ENCODE results near the gene EXOSC6.
"Not testable (repeated sequence)": the region's sequence is repeated elsewhere in the genome, so short reads cannot be mapped to it uniquely, and the experiment has no call there.

EXOSC6 gene

DNA sequence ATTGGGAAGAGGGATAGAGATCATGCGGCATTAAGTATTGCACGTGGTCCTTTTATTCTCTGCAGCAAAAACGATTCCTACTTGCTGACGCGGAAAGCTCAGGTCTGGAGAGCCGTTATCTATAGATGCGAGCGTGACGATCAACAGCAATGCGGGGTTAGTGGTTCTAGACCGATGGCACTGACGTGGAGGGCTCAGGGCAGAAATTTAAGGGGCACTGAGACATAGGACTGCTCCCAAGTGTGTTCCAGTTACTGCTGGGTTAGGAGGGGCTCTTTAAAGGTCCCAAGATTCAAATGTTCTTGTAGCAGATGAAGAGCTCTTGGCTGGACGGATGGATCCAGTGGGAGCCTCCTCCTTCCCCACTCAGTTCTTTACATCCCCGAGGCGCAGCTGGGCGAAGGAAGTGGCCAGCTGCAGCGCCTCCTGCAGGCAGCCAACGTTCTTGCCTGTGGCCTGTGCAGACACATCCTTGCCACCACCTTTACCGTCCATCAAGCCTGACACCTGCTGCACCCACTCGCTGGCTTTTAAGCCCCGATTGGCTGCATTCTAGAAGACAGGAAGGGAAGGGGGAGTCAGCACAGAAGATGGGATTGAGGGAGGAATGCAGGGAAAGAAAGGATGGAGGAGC, 732 bp upstream of the EXOSC6 start:
- TF ChIP-seq, protein P1, sequence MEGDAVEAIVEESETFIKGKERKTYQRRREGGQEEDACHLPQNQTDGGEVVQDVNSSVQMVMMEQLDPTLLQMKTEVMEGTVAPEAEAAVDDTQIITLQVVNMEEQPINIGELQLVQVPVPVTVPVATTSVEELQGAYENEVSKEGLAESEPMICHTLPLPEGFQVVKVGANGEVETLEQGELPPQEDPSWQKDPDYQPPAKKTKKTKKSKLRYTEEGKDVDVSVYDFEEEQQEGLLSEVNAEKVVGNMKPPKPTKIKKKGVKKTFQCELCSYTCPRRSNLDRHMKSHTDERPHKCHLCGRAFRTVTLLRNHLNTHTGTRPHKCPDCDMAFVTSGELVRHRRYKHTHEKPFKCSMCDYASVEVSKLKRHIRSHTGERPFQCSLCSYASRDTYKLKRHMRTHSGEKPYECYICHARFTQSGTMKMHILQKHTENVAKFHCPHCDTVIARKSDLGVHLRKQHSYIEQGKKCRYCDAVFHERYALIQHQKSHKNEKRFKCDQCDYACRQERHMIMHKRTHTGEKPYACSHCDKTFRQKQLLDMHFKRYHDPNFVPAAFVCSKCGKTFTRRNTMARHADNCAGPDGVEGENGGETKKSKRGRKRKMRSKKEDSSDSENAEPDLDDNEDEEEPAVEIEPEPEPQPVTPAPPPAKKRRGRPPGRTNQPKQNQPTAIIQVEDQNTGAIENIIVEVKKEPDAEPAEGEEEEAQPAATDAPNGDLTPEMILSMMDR (IDR thresholded peaks at IDR 0.05; ENCODE audit: low read depth, low read length) = peak; percentile 52
- no peak for DNase-seq (ENCODE audit: extremely low read depth, low read depth)

- no peak for DNase-seq (ENCODE audit: extremely low read depth, low read depth)
- TF ChIP-seq, protein P1 (IDR thresholded peaks at IDR 0.05; ENCODE audit: low read depth, low read length) = no peak
Observed at GRCh38 chr16:70250748-70251628, 752 bp downstream of the EXOSC6 start.

DNA sequence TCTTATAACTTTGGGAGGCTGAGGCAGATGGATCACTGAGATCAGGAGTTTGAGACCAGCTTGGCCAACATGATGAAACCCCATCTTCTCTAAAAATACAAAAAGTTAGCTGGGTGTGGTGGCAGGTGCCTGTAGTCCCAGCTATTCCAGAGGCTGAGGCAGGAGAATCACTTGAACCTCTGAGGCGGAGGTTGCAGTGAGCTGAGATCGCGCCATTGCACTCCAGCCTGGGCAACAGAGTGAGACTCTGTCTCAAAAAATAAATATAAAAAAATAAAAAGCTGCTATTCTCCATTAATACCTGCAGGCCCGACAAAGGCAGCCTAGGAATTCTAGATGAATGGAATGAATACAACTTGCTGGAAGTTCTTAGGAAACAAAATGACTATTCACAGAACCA, 2.0 kb downstream of the EXOSC6 start:
- not testable (repeated sequence) for DNase-seq (ENCODE audit: extremely low read depth, low read depth)

DNA sequence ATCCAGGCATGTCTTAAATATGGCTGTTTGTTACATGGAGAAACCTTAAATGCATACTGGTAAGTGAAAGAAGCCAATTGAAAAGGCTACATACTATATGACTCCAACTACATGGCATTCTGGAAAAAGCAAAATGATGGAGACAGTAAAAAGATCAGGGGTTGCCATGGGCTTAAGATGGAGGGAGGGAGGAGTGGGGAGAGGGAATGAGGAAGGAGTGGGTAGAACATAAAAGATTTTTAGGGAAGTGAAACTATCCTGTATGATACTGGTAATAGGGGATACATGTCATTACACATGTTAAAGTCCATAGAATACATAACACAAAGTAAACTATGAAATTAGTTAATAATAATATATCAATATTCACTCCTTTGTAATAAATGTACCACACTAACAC, 13.0 kb downstream of the EXOSC6 start:
- DNase-seq (ENCODE audit: extremely low read depth, low read depth) = not testable (repeated sequence)

- DNase-seq (ENCODE audit: extremely low read depth, low read depth) = not testable (repeated sequence)
Observed at GRCh38 chr16:70231831-70232230, 19.9 kb downstream of the EXOSC6 start.

DNA sequence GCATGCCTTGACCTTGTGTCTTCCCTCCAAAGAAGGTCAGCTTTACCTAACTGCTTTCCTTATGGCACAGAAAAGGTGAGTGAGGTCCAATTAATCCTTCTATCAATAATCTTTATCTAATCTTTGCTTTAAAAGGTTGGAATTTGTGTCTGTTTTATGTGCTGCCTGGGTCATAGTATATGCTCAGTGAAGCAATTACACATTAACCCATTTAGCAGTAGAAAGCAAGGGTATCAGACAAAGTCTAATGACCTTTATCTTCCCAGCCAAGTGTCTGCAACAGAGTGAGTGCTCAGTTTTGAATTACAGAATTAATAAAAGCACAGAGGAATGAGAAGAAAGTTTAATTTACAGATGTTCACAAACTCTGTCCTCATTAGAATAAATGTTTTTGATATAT, 25.7 kb downstream of the EXOSC6 start:
- DNase-seq (ENCODE audit: extremely low read depth, low read depth) = not testable (repeated sequence)

DNA sequence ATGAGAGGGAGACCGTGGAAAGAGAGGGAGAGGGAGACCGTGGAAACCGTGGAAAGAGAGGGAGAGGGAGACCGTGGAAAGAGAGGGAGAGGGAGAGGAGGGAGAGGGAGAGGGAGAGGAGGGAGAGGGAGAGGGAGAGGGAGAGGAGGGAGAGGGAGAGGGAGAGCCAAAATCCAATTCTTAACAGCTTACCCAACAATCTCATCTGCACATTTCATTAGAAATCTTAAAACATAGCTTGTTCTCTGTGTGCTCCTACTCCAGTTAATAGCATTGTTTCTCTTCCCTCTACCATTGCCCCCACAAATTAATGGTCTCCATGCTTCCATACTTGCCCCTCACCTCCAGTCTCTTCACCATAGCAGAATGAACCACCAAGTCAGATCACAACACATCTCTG, 26.3 kb downstream of the EXOSC6 start:
- not testable (repeated sequence) for DNase-seq (ENCODE audit: extremely low read depth, low read depth)

- DNase-seq (ENCODE audit: extremely low read depth, low read depth) = not testable (repeated sequence)
Observed at GRCh38 chr16:70224645-70225044, 27.1 kb downstream of the EXOSC6 start.

DNA sequence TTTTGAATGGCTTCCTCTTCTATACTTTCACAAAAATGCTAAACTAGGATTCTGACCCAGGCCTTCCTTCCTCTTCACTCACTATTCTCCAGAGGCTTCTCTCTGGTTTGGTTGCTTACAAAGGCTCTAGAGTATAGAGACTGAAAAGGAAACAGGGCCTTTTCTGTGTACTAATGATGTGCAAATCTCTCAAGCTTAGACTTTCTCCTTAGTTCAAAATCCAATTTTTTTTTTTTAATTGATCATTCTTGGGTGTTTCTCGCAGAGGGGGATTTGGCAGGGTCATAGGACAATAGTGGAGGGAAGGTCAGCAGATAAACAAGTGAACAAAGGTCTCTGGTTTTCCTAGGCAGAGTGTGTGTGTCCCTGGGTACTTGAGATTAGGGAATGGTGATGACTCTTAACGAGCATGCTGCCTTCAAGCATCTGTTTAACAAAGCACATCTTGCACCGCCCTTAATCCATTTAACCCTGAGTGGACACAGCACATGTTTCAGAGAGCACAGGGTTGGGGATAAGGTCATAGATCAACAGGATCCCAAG, 27.7 kb downstream of the EXOSC6 start:
- DNase-seq (ENCODE audit: extremely low read depth, low read depth) = not testable (repeated sequence)

DNA sequence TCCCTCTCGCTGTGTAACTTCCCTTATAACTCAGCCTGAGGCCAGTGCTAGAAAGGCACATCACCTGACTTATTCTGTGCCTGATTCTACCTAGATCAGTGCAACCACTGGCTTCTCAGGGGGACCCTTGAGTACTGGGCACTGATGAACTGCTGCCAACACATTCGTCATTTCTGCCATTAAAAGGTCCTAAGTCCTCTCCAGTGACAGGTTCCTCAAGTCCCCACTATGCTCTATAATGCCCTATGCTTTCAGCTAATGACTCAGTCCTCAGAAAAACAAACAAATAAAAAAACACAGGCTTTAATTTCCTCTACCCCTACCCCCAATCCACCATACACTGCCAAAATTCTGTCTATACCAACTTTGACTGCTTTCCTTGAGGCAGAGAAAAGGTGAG, 28.5 kb downstream of the EXOSC6 start:
- DNase-seq (ENCODE audit: extremely low read depth, low read depth) = not testable (repeated sequence)

DNA sequence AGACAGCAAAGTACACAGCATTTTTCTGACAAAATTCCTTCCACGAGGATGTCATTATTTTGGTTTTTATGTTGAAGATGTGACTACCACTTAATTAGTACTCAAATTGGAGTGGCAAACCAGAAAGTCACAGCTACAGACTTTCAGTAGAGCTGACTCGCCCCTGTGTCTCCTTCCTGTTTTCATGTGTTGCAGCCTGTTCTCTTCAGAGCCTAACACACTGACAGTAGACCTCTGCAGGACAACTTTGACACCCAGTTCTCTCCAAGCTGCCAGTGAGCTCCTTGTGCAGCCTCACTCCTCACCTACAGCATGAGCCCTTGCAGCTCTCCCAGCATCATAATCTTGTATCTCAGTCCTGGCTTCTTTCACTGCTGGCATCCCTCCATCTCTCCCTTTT, 29.2 kb downstream of the EXOSC6 start:
- not testable (repeated sequence) for DNase-seq (ENCODE audit: extremely low read depth, low read depth)

- DNase-seq (ENCODE audit: extremely low read depth, low read depth) = not testable (repeated sequence)
Observed at GRCh38 chr16:70218586-70218985, 33.2 kb downstream of the EXOSC6 start.

DNA sequence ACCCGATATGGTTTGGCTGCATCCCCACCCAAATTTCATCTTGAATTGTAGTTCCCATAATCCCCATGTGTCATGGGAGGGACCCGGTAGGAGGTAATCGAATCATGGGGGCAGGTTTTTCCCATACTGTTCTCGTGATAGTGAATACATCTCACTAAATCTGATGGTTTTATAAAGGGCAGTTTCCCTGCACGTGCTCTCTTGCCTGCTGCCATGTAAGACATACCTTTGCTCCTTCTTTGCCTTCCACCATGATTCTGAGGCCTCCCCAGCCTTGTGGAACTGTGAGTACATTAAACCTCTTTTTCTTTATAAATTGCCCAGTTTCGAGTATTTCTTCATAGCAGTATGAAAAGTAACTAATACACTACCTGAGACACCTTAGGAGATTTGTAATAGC, 45.4 kb downstream of the EXOSC6 start:
- not testable (repeated sequence) for DNase-seq (ENCODE audit: extremely low read depth, low read depth)

- not testable (repeated sequence) for DNase-seq (ENCODE audit: extremely low read depth, low read depth)
Observed at GRCh38 chr16:70204668-70205405, 46.9 kb downstream of the EXOSC6 start.

DNA sequence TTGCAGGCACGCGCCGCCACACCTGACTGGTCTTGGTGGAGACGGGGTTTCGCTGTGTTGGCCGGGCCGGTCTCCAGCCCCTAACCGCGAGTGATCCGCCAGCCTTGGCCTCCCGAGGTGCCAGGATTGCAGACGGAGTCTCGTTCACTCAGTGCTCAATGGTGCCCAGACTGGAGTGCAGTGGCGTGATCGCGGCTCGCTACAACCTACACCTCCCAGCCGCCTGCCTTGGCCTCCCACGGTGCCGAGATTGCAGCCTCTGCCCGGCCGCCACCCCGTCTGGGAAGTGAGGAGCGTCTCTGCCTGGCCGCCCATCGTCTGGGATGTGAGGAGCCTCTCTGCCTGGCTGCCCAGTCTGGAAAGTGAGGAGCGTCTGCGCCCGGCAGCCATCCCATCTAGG, 47.7 kb downstream of the EXOSC6 start:
- DNase-seq (ENCODE audit: extremely low read depth, low read depth) = not testable (repeated sequence)

GRCh38 chr16:70203508-70203907, 48.2 kb downstream of the EXOSC6 start:
- not testable (repeated sequence) for DNase-seq (ENCODE audit: extremely low read depth, low read depth)

- not testable (repeated sequence) for DNase-seq (ENCODE audit: extremely low read depth, low read depth)
Observed at GRCh38 chr16:70200063-70200462, 51.7 kb downstream of the EXOSC6 start.

- not testable (repeated sequence) for DNase-seq (ENCODE audit: extremely low read depth, low read depth)
Observed at GRCh38 chr16:70199170-70199569, 52.6 kb downstream of the EXOSC6 start.
